ENCODE data around the gene PALLD.
A peak's percentile ranks its signal among the peaks of the same experiment; 100 is the strongest.
"Not testable (repeated sequence)": the region's sequence is repeated elsewhere in the genome, so short reads cannot be mapped to it uniquely, and the experiment has no call there.

The PALLD gene

GRCh38 chr4:168496834-168497233 lies at the start of gene PALLD:
Gene PALLD (plus strand): TSS chr4:168497052.
- DNase-seq = no peak

DNA sequence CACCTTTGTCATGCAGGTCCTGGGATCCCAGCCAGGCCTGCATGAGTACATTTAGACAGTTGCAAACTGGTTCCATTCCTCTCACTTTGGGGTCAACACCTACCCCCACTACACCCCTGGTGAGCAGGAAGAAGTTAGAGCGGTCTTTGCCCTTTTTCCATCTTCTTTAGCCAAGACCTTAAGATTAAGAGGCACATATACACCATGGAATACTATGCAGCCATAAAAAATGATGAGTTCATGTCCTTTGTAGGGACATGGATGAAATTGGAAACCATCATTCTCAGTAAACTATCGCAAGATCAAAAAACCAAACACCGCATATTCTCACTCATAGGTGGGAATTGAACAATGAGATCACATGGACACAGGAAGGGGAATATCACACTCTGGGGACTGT lies 47.8 kb upstream of the PALLD start:
- not testable (repeated sequence) for DNase-seq

DNA sequence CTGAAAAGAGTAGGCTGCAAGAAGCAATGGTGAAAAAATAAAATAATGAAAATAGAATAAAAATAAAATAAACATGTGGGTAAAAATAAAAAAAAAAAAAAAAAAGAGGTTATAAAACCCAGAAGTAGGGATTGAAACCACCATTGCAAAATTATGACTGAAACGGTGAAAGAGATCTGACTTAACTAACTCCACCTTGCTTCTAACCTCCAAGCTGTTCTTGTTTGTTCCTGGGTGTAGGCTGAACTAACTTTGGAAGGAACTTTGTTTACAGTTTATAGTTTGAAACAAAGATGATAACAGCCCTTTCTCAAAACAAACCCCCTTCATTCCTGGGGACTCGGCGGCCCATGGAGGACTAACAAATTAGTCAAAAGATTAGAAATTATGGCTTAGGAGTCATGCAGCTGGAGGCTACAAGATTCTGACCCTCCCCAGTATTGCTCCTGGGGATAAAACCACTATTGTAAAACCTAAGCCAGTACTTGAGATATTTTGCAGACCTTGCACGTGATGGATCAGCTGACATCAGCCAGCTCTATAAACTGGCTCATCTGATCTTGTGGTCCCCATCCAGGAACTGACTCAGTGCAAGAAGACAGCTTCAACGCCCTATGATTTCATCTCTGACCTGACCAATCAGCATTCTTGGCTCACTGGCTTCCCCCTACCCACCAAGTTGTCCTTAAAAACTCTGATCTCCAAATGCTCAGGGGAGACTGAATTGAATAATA lies 47.0 kb upstream of the PALLD start:
- peak; percentile 64 for DNase-seq

DNA sequence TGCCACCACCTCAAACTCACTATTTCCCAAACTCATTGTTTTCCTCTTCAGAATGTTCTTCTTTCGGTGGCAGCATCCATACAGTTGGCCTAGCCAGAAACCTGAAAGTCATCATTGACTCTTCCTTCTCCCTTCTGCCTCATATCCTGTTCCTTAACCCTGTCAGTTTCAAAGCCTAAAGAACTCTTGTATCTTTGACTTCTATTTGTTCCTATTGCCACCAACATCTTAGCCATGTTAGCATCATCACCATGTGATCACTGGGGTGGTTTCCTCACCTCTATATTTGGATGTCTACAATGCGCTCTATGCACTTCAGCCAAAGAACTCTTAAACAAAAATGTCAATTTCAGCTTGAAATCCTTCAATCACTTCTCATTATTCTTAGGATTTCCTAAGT lies 45.5 kb upstream of the PALLD start:
- DNase-seq = no peak

DNA sequence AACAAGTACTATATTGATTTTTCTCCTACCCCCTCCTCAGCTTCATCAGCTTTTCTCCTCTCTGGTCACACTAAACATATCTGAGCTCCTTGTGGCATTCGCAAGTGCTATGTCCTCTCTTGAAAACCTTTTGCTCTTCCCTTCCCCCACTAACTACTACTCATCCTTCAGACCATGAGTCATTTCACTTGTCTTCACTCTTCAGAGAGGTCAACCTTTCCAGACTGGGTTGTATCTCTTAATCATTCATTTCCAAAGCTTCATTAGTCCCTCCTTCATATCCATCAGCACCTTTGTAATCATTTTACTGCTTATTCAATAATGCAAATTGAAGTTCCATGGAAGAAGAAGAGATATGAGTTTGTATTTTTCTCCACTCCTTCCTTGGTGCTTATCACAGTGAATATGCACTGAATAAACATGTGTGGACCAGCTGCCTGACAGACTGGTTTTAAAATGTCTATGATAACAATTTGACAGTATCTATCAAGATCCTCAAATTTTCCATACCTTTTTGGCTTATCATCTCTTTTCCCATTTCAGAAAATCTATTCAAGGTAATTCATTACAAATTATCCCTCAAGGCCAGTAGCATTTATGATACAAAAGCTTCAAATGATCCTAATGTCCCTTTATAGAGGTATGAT lies 45.0 kb upstream of the PALLD start:
- DNase-seq = peak; percentile 68

DNA sequence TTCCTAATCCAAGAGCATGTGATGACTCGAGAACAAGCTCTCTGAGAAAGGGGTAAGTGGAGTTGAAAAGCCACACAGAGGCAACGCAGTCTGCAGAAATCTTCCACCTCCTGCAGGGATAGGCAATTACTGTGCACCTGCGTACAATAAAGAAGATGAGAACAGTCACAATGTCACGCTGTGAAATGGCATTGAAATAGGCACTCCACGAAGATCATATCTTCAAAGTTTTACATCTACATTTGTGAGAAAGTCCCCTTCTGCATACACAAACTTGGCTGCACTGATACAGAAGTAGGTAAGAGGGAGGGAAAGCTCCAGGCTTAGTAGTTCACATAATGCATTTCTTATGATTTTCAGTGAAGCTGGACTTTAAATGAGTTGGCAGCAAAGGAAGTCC lies 43.7 kb upstream of the PALLD start:
- no peak for DNase-seq

DNA sequence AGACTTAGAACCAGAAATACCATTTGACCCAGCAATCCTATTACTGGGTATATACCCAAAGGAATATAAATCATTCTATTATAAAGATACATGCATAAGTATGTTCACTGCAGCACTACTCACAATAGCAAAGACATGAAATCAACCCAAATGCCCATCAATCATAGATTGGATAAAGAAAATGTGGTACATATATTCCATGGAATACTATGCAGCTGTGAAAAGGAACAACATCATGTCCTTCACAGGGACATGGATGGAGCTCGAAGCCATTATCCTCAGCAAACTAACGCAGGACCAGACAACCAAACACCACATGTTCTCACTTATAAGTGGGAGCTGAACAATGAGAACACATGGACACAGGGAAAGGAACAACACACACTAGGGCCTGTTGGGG lies 38.6 kb upstream of the PALLD start:
- not testable (repeated sequence) for DNase-seq

GRCh38 chr4:168461821-168462220 lies 35.0 kb upstream of the PALLD start:
- no peak for DNase-seq

DNA sequence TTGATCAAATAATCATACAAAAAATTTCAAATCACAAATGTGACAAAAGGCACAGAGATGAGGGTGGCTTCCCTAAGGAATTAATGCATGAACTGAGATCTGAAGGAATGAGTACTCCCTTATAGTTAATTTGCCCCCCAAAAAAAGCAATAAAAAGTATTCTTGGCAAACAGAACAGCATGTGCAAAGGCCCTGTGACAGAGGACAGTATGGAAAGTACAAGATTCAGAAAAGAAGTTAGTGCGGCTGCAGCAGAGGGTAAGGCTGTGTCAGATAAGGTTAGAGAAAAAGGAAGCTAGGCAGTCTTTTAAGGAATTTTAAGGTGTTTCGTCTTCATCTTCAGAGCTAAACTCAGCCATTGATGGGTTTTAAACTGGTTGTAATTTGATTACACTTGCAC lies 23.9 kb upstream of the PALLD start:
- no peak for DNase-seq

- no peak for DNase-seq
Observed at GRCh38 chr4:168474660-168475320, 22.1 kb upstream of the PALLD start.

GRCh38 chr4:168475745-168476144 lies 21.1 kb upstream of the PALLD start:
- DNase-seq = no peak

DNA sequence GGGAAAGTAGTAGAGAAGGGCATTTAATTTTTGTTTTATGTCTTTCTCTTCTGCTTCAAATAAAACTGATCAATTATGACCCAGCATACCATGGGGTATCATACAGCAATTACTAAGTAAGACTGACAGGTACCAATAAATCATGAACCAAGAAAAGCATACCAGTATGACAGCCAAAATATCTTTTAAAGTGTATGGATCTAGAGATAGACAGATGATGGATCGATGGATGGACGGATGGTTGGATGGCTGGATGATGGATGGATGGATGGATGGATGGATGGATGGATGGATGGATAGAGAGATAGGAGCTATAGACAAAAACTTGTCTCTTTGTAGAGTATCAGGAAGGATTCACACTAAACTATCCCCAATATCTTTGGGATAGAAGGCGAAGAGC lies 18.0 kb upstream of the PALLD start:
- no peak for DNase-seq

DNA sequence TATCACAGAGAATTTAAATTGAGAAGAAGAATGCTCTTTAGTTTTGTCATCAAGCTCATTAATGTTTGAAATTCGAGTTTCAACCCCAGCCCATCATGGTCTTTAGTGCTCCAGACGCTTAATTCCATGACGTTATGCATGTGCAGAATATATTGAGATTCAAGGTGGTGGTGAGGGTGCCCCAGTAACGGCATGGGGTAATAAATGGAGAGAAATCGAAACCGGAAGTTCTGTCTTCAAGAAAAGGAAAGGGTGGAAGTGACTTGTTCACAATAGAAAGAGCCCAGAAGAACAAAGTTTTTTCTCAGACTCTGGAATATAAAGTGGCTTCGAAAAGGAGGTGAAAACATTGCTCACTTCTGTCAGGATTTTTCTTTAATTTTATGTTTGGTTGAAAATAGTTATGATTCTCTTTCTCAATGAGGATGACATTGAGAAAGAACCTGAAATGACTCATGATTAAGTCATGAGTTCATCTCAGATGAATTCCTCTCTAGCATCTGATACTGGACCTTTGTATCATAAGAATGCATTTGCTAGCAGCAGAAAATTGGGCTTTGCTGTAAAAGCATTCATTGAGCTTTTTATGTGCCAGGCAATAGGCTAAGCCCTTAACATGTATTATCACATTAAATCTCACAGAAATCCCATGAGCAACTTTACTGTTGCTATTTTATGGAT lies 15.8 kb upstream of the PALLD start:
- peak; percentile 66 for DNase-seq

DNA sequence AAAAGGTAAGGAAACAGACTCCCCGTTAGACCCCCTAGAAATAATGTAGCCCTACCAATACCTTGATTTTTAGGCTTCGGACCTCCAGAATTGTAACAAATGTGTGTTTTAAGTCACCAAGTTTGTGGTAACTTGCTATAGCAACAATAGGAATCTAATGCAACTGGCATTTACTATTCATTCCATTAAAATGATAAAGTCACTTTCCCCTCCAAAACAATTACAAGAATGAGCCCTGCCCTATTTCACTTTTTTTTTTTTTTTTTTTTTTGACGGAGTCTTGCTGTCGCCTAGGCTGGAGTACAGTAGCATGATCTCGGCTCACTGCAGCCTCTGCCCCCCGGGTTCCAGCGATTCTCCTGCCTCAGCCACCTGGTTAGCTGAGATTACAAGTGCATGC lies 13.0 kb upstream of the PALLD start:
- DNase-seq = no peak

GRCh38 chr4:168484626-168485025 lies 12.2 kb upstream of the PALLD start:
- no peak for DNase-seq

- no peak for DNase-seq
Observed at GRCh38 chr4:168485156-168485910, 11.5 kb upstream of the PALLD start.

DNA sequence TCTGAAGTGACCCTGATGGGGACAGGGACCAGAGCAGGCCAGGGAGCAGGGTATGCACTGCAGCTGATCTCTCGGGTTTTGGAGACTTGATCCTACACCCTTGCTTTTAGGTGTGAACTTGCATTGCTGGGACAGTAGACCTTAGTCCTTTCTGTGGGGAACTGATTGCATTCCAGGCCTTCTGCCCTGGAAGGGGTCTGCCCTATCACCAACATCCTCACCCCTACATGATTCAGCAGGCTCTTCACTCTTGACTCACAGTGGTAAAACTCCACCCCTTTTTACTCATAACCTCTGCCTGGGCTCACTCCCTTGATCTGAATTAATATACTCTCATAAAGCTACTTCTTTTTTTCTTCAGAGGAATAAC lies 10.0 kb upstream of the PALLD start:
- DNase-seq = peak; percentile 49

- no peak for DNase-seq
Observed at GRCh38 chr4:168487282-168488035, 9.4 kb upstream of the PALLD start.

DNA sequence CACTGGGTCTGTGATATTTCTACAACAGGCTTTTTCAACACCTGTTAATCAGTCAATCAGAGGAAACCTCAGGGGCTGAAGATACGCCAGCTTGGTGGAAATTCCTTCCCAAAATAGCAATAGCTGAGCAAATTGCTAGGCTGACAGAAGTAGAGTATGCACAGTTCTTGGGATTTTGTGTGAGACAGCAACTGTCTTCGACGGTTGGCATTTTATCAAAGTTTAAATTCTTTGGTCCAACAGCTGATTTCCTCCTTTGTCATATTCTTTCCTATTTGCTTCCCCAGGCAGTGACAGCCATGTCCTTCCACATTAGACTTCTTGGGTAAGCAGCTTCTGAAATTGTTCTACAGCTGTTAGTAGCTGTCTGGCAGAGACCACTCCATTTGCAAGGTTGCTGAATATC lies 8.0 kb upstream of the PALLD start:
- no peak for DNase-seq

GRCh38 chr4:168489616-168490015 lies 7.2 kb upstream of the PALLD start:
- no peak for DNase-seq

DNA sequence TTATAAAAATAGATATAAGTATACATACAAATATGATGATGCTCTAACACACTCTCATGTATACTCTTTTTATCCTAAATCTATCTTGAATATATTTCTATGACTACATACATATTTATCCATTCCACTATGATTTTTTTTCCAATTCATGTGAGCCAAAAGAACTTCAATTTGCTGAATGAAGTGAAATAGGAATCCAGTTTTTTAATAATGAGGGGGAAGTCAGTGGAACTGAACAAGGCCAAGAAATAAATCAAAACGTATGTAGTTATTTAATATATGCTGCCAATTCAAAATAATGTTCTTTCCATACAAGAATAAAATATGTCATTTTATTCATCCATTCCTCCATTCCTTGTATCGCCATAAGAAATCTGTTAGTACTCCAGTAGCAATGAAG lies 6.1 kb upstream of the PALLD start:
- no peak for DNase-seq

DNA sequence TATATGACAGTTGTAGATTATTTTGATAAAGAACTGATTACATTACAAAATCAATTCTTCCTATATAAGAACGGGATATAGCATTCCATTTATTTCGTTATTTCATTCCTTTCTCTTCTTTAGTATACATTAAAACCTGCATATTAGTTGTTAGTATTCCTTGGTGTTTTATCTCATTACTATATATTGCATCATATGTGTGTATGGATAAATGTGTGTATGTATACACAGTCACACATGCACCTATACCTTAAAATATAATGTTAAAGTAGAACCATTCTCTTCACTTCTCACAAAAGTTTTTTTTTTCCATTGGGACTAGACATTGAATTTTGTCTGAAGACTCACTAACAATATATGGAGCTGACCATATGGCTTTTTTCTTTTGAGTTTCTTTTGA lies 5.3 kb upstream of the PALLD start:
- DNase-seq = no peak
